K562 (cell line): ENCODE results near the gene TMEM203. TPM values are rescaled to one million over a fixed set of nuclear protein-coding genes. Genes with fewer than 3 reads are reported as not detected.

ENCODE experiments used
- CBX2 ChIP-seq: fragments of 200-600 bp; sonication (generic); IDR thresholded peaks from one replicate; pipeline ENCODE4 v1.6.1; 2012; ENCODE audit warnings: mild to moderate bottlenecking, low read length, inconsistent platforms; ENCODE audit not compliant: insufficient read depth, poor library complexity, severe bottlenecking
- CC2D1A ChIP-seq: fragments of 450-650 bp; IDR thresholded peaks from 2 replicates; pipeline ENCODE4 v1.6.1; 2017; ENCODE audit warnings: mild to moderate bottlenecking
- CREB1 ChIP-seq, 2 experiments: sonication (generic) in 1 of 2; formaldehyde crosslinking in 1 of 2; IDR thresholded peaks; 2 replicates each; pipeline versions ENCODE4 v1.6.1 to v1.8.0; 2012 to 2022; ENCODE audit warnings: inconsistent platforms in 1 of 2, mild to moderate bottlenecking in 1 of 2, missing genetic modification reagents in 1 of 2, moderate library complexity in 1 of 2
- KDM4B ChIP-seq, 2 experiments: fragments of 450-650 bp in 1 of 2; sonication (generic) in 1 of 2; IDR thresholded peaks; 2 replicates each; pipeline ENCODE4 v1.6.1; 2016 to 2017; ENCODE audit warnings: borderline replicate concordance in 2 of 2, antibody characterized with exemption in 1 of 2, low read depth in 1 of 2, mild to moderate bottlenecking in 1 of 2
- MCM3 ChIP-seq: fragments of 450-650 bp; IDR thresholded peaks from 2 replicates; pipeline ENCODE4 v1.6.1; 2016
- MXI1 ChIP-seq: IDR thresholded peaks from 2 replicates; pipeline ENCODE4 v1.6.1; 2011; ENCODE audit warnings: low read depth, mild to moderate bottlenecking, improper control_type of control experiment, low read length
- SIX5 ChIP-seq, 2 experiments: IDR thresholded peaks; 2 replicates each; pipeline ENCODE4 v1.6.1; 2011; ENCODE audit warnings: low read length in 2 of 2, borderline replicate concordance in 1 of 2, low read depth in 1 of 2, mild to moderate bottlenecking in 1 of 2, moderate library complexity in 1 of 2; ENCODE audit not compliant: insufficient read depth in 1 of 2
- SMARCA5 ChIP-seq: fragments of 450-650 bp; IDR thresholded peaks from 2 replicates; pipeline ENCODE4 v1.6.1; 2016
- ZBTB8A ChIP-seq: fragments of 450-650 bp; IDR thresholded peaks from 2 replicates; pipeline ENCODE4 v1.6.1; 2018; ENCODE audit warnings: mild to moderate bottlenecking, moderate library complexity; ENCODE audit not compliant: partially characterized antibody
- ZFP36 ChIP-seq: fragments of 150-350 bp; IDR thresholded peaks from 2 replicates; pipeline ENCODE4 v1.6.1; 2018; ENCODE audit warnings: low read length, low read depth; ENCODE audit not compliant: partially characterized antibody
- polyA plus RNA-seq, 8 experiments: library from polyadenylated mRNA; depleted of rRNA in 4 of 8; stranded (reverse) in 5 of 8; unstranded in 3 of 8; fragments of >200 nt; fragmentation: Nextera tagmentation in 2 of 8; fragmentation: Illumina TruSeq in 1 of 8; extraction: Ambion mirVana in 2 of 8; extraction: Trizol in 1 of 8; gene quantifications; 2 replicates each; pipeline versions ENCODE4 v1.2.1 to v1.2.3, GENCODE V29; 2011 to 2014; ENCODE audit warnings: inconsistent platforms in 1 of 8, missing spikeins in 1 of 8
- total RNA-seq, 7 experiments: library from RNA; depleted of rRNA in 6 of 7; stranded (reverse); fragments of >200 nt in 6 of 7; fragmentation: Illumina TruSeq in 2 of 7; extraction: Trizol in 2 of 7; gene quantifications; 2 replicates each; pipeline versions ENCODE4 v1.2.1 to v1.2.3, GENCODE V29; 2011 to 2021; ENCODE audit warnings: low replicate concordance in 1 of 7
- TF ChIP-seq, protein P1 (sequence below): fragments of 450-650 bp; conservative IDR thresholded peaks from 2 replicates; pipeline ENCODE4 v1.6.1; 2016; ENCODE audit warnings: missing genetic modification characterization, low read depth, mild to moderate bottlenecking, control low read depth, missing compliant biosample characterization
- TF ChIP-seq, protein P2 (sequence below): sonication (generic); formaldehyde crosslinking; IDR thresholded peaks from 2 replicates; pipeline ENCODE4 v1.8.0; 2022; ENCODE audit warnings: missing genetic modification reagents, mild to moderate bottlenecking, moderate library complexity, borderline replicate concordance
- TF ChIP-seq, protein P3 (sequence below): fragments of 450-650 bp; conservative IDR thresholded peaks from 2 replicates; pipeline ENCODE4 v1.6.1; 2016; ENCODE audit warnings: missing genetic modification characterization, low read depth, mild to moderate bottlenecking, missing compliant biosample characterization, moderate library complexity
- TF ChIP-seq, protein P4 (sequence below), 2 experiments: fragments of 200-800 bp in 1 of 2; sonication (Bioruptor generic) in 1 of 2; sonication (generic) in 1 of 2; formaldehyde crosslinking in 1 of 2; IDR thresholded peaks in 1 of 2; conservative IDR thresholded peaks in 1 of 2; 2 replicates each; pipeline versions ENCODE4 v1.5.0 to v1.6.1; 2016 to 2020; ENCODE audit warnings: missing compliant biosample characterization in 1 of 2, missing genetic modification characterization in 1 of 2, missing genetic modification reagents in 1 of 2
- TF ChIP-seq, protein P5 (sequence below): conservative IDR thresholded peaks from 2 replicates; pipeline ENCODE4 v1.6.1; 2011; ENCODE audit warnings: low read depth, mild to moderate bottlenecking, low read length; ENCODE audit not compliant: control insufficient read depth
- TF ChIP-seq, protein P6 (sequence below): fragments of 250-450 bp; sonication (Bioruptor Pico); IDR thresholded peaks from 2 replicates; pipeline ENCODE4 v1.9.0; 2021; ENCODE audit warnings: mild to moderate bottlenecking, inconsistent platforms

Gene TMEM203
- total and polyA plus RNA-seq, 9 of the 15 experiments (the other 6 are each of a cell fraction or from before 2014, with no cell fraction given): 8.8 to 59.5 (median 37.6) TPM

DNA sequence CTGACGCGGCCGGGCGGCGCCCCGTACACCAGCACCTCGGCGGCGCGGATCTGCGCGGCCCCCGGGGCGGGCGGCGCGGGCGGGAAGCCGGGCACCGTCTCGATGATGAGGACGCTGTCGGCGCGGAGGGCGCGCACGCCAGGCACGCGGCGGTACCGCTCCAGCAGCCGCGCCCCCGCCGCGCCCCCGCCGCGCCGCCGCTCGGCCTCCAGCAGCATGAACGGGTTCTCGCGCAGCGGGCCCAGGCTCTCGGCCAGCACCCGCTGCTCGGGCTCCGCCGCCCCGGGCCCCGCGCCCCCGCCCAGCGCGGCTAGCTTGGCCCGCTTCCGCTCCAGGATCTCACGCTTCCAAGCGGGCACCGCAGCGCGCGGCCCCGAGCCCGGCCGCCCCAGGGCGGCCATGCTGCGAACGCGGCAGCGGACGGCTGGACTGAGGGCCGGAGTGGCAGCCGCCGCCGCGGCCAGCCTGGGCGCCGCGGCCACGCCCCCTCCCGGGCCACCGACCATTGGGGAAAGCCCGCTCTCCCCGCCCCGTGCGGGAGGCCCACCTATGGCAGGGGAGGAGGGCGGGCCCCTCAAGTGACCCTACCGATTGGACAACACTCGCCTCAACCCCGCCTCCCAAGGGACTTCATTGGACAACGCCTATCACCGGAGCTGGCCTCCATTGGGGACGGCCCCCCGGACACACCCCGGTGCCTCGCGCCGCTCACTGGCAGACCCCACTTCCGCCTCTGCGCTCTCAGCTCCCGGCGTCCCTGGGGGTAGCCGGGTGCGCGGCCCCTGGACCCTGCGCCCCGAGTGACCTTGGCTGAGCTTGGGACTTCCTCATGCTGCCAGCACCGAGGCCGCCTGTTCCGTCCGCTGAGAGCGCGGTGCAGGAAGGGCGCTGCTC is 4.9 kb downstream of the TMEM203 start, which contains the start of gene TPRN (continued):
- TF ChIP-seq, protein P1, sequence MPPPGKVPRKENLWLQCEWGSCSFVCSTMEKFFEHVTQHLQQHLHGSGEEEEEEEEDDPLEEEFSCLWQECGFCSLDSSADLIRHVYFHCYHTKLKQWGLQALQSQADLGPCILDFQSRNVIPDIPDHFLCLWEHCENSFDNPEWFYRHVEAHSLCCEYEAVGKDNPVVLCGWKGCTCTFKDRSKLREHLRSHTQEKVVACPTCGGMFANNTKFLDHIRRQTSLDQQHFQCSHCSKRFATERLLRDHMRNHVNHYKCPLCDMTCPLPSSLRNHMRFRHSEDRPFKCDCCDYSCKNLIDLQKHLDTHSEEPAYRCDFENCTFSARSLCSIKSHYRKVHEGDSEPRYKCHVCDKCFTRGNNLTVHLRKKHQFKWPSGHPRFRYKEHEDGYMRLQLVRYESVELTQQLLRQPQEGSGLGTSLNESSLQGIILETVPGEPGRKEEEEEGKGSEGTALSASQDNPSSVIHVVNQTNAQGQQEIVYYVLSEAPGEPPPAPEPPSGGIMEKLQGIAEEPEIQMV: no peak
- TF ChIP-seq SIX5 (IDR thresholded peaks at IDR 0.05; ENCODE audit: borderline replicate concordance in 1 of 2, insufficient read depth in 1 of 2, low read depth in 1 of 2, low read length in 2 of 2) (no peak), CREB1 (IDR thresholded peaks at IDR 0.05) (no peak), CREB1 (CRISPR knock-in tag; IDR thresholded peaks at IDR 0.05) (no peak; the same call in 1 of the 2 replicates), KDM4B (IDR thresholded peaks at IDR 0.05; ENCODE audit: borderline replicate concordance in 2 of 2, low read depth in 1 of 2) (no peak), ZFP36 (no peak), CC2D1A (no peak), ZBTB8A (no peak), MCM3 (no peak), CBX2 (no peak), MXI1 (no peak), SMARCA5 (no peak)
- TF ChIP-seq, protein P2, sequence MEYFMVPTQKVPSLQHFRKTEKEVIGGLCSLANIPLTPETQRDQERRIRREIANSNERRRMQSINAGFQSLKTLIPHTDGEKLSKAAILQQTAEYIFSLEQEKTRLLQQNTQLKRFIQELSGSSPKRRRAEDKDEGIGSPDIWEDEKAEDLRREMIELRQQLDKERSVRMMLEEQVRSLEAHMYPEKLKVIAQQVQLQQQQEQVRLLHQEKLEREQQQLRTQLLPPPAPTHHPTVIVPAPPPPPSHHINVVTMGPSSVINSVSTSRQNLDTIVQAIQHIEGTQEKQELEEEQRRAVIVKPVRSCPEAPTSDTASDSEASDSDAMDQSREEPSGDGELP: peak; percentile 40; the same call in 1 of the 2 replicates
- TF ChIP-seq, protein P3, sequence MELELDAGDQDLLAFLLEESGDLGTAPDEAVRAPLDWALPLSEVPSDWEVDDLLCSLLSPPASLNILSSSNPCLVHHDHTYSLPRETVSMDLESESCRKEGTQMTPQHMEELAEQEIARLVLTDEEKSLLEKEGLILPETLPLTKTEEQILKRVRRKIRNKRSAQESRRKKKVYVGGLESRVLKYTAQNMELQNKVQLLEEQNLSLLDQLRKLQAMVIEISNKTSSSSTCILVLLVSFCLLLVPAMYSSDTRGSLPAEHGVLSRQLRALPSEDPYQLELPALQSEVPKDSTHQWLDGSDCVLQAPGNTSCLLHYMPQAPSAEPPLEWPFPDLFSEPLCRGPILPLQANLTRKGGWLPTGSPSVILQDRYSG: no peak
- TF ChIP-seq, protein P4, sequence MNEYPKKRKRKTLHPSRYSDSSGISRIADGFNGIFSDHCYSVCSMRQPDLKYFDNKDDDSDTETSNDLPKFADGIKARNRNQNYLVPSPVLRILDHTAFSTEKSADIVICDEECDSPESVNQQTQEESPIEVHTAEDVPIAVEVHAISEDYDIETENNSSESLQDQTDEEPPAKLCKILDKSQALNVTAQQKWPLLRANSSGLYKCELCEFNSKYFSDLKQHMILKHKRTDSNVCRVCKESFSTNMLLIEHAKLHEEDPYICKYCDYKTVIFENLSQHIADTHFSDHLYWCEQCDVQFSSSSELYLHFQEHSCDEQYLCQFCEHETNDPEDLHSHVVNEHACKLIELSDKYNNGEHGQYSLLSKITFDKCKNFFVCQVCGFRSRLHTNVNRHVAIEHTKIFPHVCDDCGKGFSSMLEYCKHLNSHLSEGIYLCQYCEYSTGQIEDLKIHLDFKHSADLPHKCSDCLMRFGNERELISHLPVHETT (CRISPR knock-in tag; conservative IDR thresholded peaks at IDR 0.05 in 1 of 2, IDR thresholded peaks at IDR 0.05 in 1 of 2): peak in 1 of 2 experiments; percentile 91; a peak in 2 of 4 replicates
- TF ChIP-seq, protein P5, sequence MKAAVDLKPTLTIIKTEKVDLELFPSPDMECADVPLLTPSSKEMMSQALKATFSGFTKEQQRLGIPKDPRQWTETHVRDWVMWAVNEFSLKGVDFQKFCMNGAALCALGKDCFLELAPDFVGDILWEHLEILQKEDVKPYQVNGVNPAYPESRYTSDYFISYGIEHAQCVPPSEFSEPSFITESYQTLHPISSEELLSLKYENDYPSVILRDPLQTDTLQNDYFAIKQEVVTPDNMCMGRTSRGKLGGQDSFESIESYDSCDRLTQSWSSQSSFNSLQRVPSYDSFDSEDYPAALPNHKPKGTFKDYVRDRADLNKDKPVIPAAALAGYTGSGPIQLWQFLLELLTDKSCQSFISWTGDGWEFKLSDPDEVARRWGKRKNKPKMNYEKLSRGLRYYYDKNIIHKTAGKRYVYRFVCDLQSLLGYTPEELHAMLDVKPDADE: peak; percentile 90
- TF ChIP-seq, protein P6, sequence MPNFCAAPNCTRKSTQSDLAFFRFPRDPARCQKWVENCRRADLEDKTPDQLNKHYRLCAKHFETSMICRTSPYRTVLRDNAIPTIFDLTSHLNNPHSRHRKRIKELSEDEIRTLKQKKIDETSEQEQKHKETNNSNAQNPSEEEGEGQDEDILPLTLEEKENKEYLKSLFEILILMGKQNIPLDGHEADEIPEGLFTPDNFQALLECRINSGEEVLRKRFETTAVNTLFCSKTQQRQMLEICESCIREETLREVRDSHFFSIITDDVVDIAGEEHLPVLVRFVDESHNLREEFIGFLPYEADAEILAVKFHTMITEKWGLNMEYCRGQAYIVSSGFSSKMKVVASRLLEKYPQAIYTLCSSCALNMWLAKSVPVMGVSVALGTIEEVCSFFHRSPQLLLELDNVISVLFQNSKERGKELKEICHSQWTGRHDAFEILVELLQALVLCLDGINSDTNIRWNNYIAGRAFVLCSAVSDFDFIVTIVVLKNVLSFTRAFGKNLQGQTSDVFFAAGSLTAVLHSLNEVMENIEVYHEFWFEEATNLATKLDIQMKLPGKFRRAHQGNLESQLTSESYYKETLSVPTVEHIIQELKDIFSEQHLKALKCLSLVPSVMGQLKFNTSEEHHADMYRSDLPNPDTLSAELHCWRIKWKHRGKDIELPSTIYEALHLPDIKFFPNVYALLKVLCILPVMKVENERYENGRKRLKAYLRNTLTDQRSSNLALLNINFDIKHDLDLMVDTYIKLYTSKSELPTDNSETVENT (CRISPR knock-in tag): peak; percentile 50
